NCI-H510A treated with DMSO at 0.1 percent for 48 hours (cell line): ENCODE data around the gene LGALS3.

Experiments
- DNase-seq: peaks from one replicate; lab custom pipeline; 2025; lab: John Stamatoyannopoulos, UW

LGALS3 gene

DNA sequence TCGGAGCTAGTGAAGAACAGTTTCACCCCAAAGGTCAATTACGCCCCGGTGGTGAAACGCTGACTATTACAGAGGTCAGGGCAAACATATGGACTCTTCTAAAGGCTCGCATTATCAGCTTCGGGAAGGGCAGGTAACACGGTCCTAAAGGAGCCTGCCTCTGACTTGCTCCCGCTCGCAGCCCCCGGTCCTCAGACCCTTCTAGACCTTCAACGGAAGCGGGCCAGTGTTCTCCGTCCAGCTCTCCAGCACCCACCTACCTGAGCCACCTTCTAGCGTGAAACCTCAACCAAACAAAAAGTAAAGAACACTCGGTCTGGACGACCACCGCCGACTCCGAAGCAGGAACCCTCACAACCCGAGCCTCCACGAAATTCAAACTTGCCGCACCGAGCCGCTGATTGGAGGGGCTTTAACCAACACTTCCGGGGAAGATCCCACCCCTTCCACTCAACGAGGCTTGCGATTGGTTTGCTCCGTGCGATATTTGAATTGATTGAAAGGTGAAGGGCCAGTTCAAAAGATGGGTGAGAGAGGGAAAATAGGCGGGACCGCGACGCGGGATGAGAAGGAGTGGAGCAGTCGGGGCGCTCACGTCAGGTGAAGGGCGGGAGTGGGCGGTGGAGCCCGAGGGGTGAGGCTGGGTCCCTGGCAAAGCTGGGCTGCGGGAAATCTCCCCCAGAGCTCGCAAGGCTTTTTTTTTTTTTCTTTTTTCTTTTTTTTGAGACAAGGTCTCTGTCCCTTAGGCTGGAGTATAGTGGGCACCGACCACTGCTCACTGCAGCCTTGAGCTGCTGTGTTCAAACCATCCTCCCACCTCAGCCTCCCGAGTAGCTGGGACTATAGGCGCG is 62.4 kb downstream of the LGALS3 start, which contains the start of gene DLGAP5:
Gene DLGAP5, minus strand, starts transcription at position 383 of the 851 bp plus-strand sequence. CDS start 2,406 bp downstream, outside the sequence.
- DNase-seq, result peak; percentile 98

- DNase-seq, result peak; percentile 24
These were observed 63.1 kb downstream of the LGALS3 start for GRCh38 chr14:55192054-55192621.

GRCh38 chr14:55194656-55195355 is 65.8 kb downstream of the LGALS3 start:
- DNase-seq, result no peak
